GM19025 (cell line): ENCODE results near the gene WNT5B.
"Not testable (repeated sequence)": the region's sequence is repeated elsewhere in the genome, so short reads cannot be mapped to it uniquely, and the experiment has no call there.

Experiments used
- ATAC-seq: cut with Tn5 transposase; IDR thresholded peaks from one replicate; pipeline ENCODE4 v1.9.1; 2021; ENCODE audit warnings: mild to moderate bottlenecking, low read depth, moderate library complexity; ENCODE audit not compliant: unreplicated experiment

WNT5B gene

GRCh38 chr12:1676043-1676442, 47.0 kb downstream of the WNT5B start:
- ATAC-seq = no peak

GRCh38 chr12:1680804-1681492, 51.9 kb downstream of the WNT5B start:
- no peak for ATAC-seq

- no peak for ATAC-seq
Measured at GRCh38 chr12:1681493-1681807, 52.4 kb downstream of the WNT5B start.

- ATAC-seq = no peak
Measured at GRCh38 chr12:1688086-1688710, 59.2 kb downstream of the WNT5B start.

DNA sequence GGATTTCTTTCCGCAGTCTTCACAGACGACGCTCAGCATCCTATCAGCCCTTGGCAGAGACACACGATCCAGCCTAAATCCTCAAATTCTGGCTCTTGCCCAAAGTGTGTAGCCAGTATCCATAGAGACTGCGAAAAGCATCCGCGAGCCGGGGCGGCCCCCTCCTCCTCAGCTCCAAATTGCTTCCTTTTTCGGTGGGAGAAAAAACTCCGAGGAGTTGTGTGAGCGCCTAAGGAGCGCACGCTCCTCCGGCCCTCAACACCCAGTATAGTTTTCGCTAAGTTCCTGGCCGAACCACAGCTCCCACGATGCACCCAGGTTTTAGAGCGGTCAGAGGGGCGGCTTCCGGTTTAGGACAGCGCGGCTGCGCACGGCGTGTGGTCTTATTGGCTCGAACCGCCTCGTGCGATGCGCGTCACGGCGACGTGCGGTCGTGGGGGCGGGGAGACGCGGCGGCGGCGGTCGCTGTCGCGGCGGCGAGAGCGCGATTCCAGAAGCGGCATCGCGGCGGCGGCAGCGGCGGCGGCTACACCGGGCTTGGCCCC, 61.6 kb downstream of the WNT5B start, which contains the start of gene ADIPOR2:
ADIPOR2 (plus strand) TSS at position 493 of the 545 bp plus-strand sequence. CDS start 63,274 bp downstream, outside the sequence.
- peak; percentile 96 for ATAC-seq

GRCh38 chr12:1691123-1692007, 62.3 kb downstream of the WNT5B start:
- ATAC-seq = peak; percentile 30

DNA sequence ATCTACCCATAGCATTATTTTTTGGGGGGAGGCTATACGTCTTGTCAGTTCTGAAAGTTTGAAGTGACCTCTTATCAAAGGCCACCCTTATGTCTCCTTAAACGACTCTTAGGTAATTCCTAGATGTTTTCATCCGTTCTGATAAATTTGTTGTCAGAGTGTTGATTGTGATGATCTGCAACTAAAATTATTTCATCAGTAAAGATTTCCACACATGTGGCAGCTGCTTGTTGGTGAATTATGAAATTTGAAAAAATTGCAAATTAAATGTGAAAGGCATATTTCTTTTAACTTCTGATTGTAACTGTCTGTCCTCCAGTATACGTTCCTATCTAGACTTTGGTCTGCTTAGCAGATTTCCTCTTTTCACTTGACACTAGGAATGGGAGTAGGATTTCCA, 63.2 kb downstream of the WNT5B start:
- no peak for ATAC-seq

DNA sequence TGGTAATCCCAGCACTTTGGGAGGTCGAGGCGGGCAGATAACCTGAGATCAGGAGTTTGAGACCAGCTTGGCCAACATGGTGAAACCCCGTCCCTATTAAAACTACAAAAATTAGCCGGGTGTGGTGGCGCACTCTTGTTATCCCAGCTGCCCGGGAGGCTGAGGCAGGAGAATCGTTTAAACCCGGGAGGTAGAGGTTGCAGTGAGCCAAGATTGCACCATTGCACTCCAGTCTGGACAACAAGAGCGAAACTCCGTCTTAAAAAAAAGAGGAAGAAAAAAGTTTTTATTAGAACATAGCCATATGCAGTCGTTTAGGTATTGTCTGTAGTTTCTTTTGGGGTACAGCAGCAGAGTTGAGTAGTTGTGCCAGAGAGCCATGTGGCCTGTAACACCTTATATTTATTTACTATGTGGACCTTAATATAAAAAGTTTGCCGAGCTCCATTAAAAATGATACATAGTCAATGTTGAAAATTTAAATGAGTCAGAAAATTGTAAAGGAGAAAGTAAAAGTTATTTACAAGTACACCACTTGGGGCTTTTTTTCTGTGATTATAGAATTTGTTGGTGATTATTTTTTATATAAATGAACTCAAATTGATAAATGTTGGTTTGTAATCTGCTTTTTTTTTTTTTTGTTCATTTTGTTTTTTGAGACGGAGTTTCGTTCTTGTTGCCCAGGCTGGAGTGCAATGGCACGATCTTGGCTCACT, 64.0 kb downstream of the WNT5B start:
- no peak for ATAC-seq

DNA sequence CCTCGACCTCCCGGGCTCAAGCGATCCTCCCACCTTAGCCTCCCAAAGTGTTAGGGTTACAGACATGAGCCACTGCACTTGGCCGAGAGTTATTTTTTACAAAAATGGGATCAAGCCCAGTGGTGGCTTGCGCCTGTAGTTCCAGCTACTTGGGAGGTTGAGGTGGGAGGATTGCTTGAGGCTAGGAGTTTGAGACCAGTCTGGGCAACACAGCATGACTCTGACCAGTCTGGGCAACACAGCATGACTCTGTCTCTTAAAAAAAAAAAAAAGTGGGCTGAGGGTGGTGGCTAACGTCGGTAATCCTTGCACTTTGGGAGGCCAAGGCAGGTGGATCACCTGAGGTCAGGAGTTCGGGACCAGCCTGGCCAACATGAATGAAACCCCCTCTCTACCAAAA, 66.1 kb downstream of the WNT5B start:
- ATAC-seq = not testable (repeated sequence)

DNA sequence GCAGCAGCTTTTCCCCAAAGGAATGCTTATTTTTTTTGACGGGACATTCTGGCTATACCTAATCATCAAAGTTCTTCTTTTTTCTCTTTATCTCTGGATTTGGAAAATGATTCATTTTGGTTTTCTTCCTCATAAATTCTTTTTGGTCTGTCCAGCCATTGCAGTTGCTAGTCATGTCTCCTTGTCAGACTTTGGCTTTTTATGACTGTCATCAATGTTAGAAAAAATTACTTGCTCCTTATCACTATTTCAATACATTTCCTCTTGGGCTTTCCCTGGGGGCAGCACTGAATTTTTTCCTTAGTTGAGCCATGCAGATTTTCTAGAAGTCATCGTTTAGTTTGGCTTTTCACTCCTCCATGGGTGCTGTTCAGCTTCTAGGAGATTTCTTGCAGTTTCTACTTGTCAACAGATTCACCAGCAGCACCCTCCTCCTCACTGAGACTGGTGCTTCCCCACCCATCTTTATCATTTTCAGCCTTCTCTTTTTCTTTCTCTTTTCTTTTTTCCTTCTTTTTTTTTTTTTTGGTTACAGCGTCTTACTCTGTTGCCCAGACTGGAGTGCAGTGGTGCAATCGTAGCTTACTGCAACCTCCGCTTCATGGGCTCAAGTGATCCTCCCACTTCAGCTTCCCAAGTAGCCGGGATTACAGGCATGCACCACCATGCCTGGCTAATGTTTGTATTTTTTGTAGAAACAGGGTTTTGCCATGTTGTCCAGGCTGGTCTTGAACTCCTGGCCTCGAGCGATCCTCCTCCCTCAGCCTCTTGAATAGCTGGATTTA, 67.0 kb downstream of the WNT5B start:
- ATAC-seq = no peak

- ATAC-seq = no peak
Measured at GRCh38 chr12:1696800-1697199, 67.8 kb downstream of the WNT5B start.
